Activated B cell treated with CpG ODN at 0.5 μM for 24 hours (primary cell): ENCODE measurements around the gene ZNF837. TPM values are rescaled to one million over a fixed set of nuclear protein-coding genes. Genes with fewer than 3 reads are reported as not detected.
A peak's percentile ranks its signal among the peaks of the same experiment; 100 is the strongest.
"Not testable (repeated sequence)": the region's sequence is repeated elsewhere in the genome, so short reads cannot be mapped to it uniquely, and the experiment has no call there.

Experiments used
- ATAC-seq: fragments of 200-7000 bp; cut with Tn5 transposase; one replicate; pipeline ENCODE4 v1.10.0; 2021; ENCODE audit warnings: low read depth, mild to moderate bottlenecking, moderate library complexity
- CTCF ChIA-PET: fragments of 350-600 bp; sonication (Branson Sonifier 250); formaldehyde crosslinking; loops from one replicate; lab custom pipeline; 2021; ENCODE audit warnings: antibody characterized with exemption; lab: Charles Lee
- POLR2A ChIA-PET: fragments of 350-600 bp; sonication (Branson Sonifier 250); formaldehyde crosslinking; loops from one replicate; lab custom pipeline; 2021; ENCODE audit warnings: antibody characterized with exemption; lab: Charles Lee
- DNase-seq: peaks from one replicate; pipeline ENCODE4 v3.0.0; 2022
- H3K27ac Mint-ChIP-seq: one replicate; pipeline ENCODE4 v1.8.0; 2020; ENCODE audit warnings: mixed read lengths
- H3K27me3 Mint-ChIP-seq: one replicate; pipeline ENCODE4 v1.8.0; 2021; ENCODE audit warnings: mixed read lengths
- H3K36me3 Mint-ChIP-seq: one replicate; pipeline ENCODE4 v1.8.0; 2021; ENCODE audit warnings: low read depth, mixed read lengths
- H3K4me1 Mint-ChIP-seq: one replicate; pipeline ENCODE4 v1.8.0; 2021; ENCODE audit warnings: mixed read lengths
- H3K4me3 Mint-ChIP-seq: one replicate; pipeline ENCODE4 v1.8.0; 2020; ENCODE audit warnings: mild to moderate bottlenecking, mixed read lengths
- H3K9me3 Mint-ChIP-seq: one replicate; pipeline ENCODE4 v1.8.0; 2020; ENCODE audit warnings: mixed read lengths
- CTCF ChIP-seq: fragments of 200-600 bp; IDR thresholded peaks from one replicate; pipeline ENCODE4 v1.8.0; 2022; ENCODE audit warnings: antibody characterized with exemption, mild to moderate bottlenecking
- intact Hi-C: fragments of 100-400 bp; cut with micrococcal nuclease; formaldehyde crosslinking; loops from one replicate; pipeline ENCODE4 v1.15.1; 2024
- total RNA-seq: library from RNA; stranded (reverse); gene quantifications from 2 replicates; pipeline ENCODE4 v1.2.3, GENCODE V29; 2022

Gene ZNF837
- total RNA-seq, 1 donor from 2014 or later, result 3.1 TPM

GRCh38 chr19:58382997-58383603 lies 2.3 kb upstream of the ZNF837 start:
- DNase-seq (no peak), ATAC-seq (no peak)
- peaks cover 51% of the 10 kb centered on the region for H3K4me1 Mint-ChIP-seq
- no peak for TF ChIP-seq CTCF
- peaks cover 12% of the 10 kb centered on the region for H3K36me3 Mint-ChIP-seq
- no peak overlapping the region for H3K27ac Mint-ChIP-seq
- no peaks in the 10 kb centered on the region for H3K27me3 Mint-ChIP-seq
- no peaks in the 10 kb centered on the region for H3K9me3 Mint-ChIP-seq
- H3K4me3 Mint-ChIP-seq, result peak overlapping the region; percentile 24
- ChIA-PET CTCF (no interaction called here), POLR2A (interaction anchor here (0.6 to 2.1 kb wide), 2 partner anchors 20 to 140 kb away, joined by 3 to 10 read pairs; no protein-coding TSS in a partner anchor)
- intact Hi-C loops, result no loop called here

GRCh38 chr19:58381460-58382212 lies 806 bp upstream of the ZNF837 start:
- Mint-ChIP-seq H3K36me3 (no peaks in the 10 kb centered on the region), H3K4me3 (peak overlapping the region; percentile 83), H3K27me3 (no peaks in the 10 kb centered on the region), H3K4me1 (peaks cover 40% of the 10 kb centered on the region), H3K27ac (peak overlapping the region; percentile 87), H3K9me3 (no peaks in the 10 kb centered on the region)
- no peak for TF ChIP-seq CTCF
- DNase-seq (no peak), ATAC-seq (no peak)
- intact Hi-C loops, result loop anchor here (1.0 to 2.0 kb wide), 13 partner anchors 19 to 198 kb away; partner anchors contain the start of genes ERVK3-1, MZF1, ZBTB45 and ZNF132
- CTCF ChIA-PET, result interaction anchor here (1.0 to 1.3 kb wide), 2 partner anchors 19 to 138 kb away, joined by 3 to 4 read pairs; partner anchors contain the start of genes ZBTB45 and ZNF497
- POLR2A ChIA-PET, result interaction anchor here (0.6 to 4.2 kb wide), 21 partner anchors 9 to 717 kb away, joined by 3 to 89 read pairs (median 3); partner anchors contain the start of genes CHMP2A, TRIM28, UBE2M and ZBTB45

GRCh38 chr19:58380037-58380661 lies 681 bp downstream of the ZNF837 start:
- no peak for ATAC-seq
- CTCF ChIA-PET, result no interaction called here
- POLR2A ChIA-PET, result interaction anchor here (0.7 to 4.2 kb wide), 4 partner anchors 17 to 54 kb away, joined by 3 to 89 read pairs (median 3); partner anchors contain the start of genes ZNF497, ZNF584 and ZSCAN22
- no peak for TF ChIP-seq CTCF
- Mint-ChIP-seq H3K4me3 (peak overlapping the region; percentile 83), H3K36me3 (no peaks in the 10 kb centered on the region), H3K27ac (peak overlapping the region; percentile 87), H3K4me1 (peaks cover 32% of the 10 kb centered on the region), H3K9me3 (no peaks in the 10 kb centered on the region), H3K27me3 (no peaks in the 10 kb centered on the region)
- DNase-seq, result no peak
- intact Hi-C loops, result loop anchor here (1.0 to 2.0 kb wide), 4 partner anchors 71 to 119 kb away; partner anchors contain the start of genes ZNF324B, ZNF446 and ZNF8

GRCh38 chr19:58379246-58379645 lies 1.6 kb downstream of the ZNF837 start:
- ATAC-seq, result no peak

GRCh38 chr19:58376724-58377123 lies 4.1 kb downstream of the ZNF837 start:
- H3K4me3 Mint-ChIP-seq, ATAC-seq, DNase-seq, H3K9me3 Mint-ChIP-seq, CTCF ChIA-PET, H3K27ac Mint-ChIP-seq, H3K27me3 Mint-ChIP-seq, intact Hi-C loops, H3K36me3 Mint-ChIP-seq: not testable (repeated sequence)
- POLR2A ChIA-PET, result interaction anchor here (1.0 kb wide), 1 partner anchor 14 kb away, joined by 6 read pairs; the partner anchor contains the start of gene ZNF497
- H3K4me1 Mint-ChIP-seq, result peaks cover 23% of the 10 kb centered on the region

More at GRCh38 chr19:58379246-58379645, 1.6 kb downstream of the ZNF837 start:
- ChIA-PET CTCF (interaction anchor here (0.8 kb wide), 1 partner anchor 15 kb away, joined by 3 read pairs; no protein-coding TSS in a partner anchor), POLR2A (interaction anchor here (0.7 to 4.2 kb wide), 5 partner anchors 16 to 74 kb away, joined by 3 to 89 read pairs (median 3); partner anchors contain the start of genes ERVK3-1, ZNF497, ZNF584 and ZSCAN22)
- Mint-ChIP-seq H3K27ac (peak overlapping the region; percentile 87), H3K36me3 (no peaks in the 10 kb centered on the region), H3K4me3 (no peak overlapping the region), H3K9me3 (no peaks in the 10 kb centered on the region), H3K27me3 (no peaks in the 10 kb centered on the region), H3K4me1 (peaks cover 32% of the 10 kb centered on the region)
- intact Hi-C loops, result no loop called here
- no peak for DNase-seq
- no peak for TF ChIP-seq CTCF
